Skeletal muscle satellite cell (primary cell): ENCODE data around the gene PLAU.
"Not testable (repeated sequence)": the region's sequence is repeated elsewhere in the genome, so short reads cannot be mapped to it uniquely, and the experiment has no call there.

Source experiments
- H3K27me3 ChIP-seq: 2 replicates; pipeline ENCODE4 v1.7.0; 2013; ENCODE audit warnings: low read length; ENCODE audit not compliant: control insufficient read depth, insufficient read depth
- H3K36me3 ChIP-seq: 2 replicates; pipeline ENCODE4 v1.7.0; 2013; ENCODE audit warnings: mild to moderate bottlenecking, control low read depth, low read length; ENCODE audit not compliant: insufficient read depth
- H3K4me1 ChIP-seq: 2 replicates; pipeline ENCODE4 v1.7.0; 2013; ENCODE audit warnings: low read length; ENCODE audit not compliant: control insufficient read depth, insufficient read depth
- H3K4me2 ChIP-seq: 2 replicates; pipeline ENCODE4 v1.7.0; 2013; ENCODE audit warnings: mild to moderate bottlenecking, low read length
- H3K4me3 ChIP-seq: 2 replicates; pipeline ENCODE4 v1.7.0; 2013; ENCODE audit warnings: low read length
- H3K9ac ChIP-seq: 2 replicates; pipeline ENCODE4 v1.7.0; 2013; ENCODE audit warnings: mild to moderate bottlenecking, low read depth, low read length, moderate library complexity
- H3K9me3 ChIP-seq: replicated peaks from 2 replicates; pipeline ENCODE4 v1.7.0; 2013; ENCODE audit warnings: mild to moderate bottlenecking, control low read depth, low read length

Gene PLAU

GRCh38 chr10:73879296-73880173, 31.4 kb upstream of the PLAU start:
- Histone ChIP-seq H3K4me2 (peak overlapping the region; percentile 23), H3K36me3 (no peaks in the 10 kb centered on the region), H3K4me1 (peaks cover 22% of the 10 kb centered on the region), H3K9me3 (no peaks in the 10 kb centered on the region), H3K9ac (no peak overlapping the region), H3K27me3 (no peaks in the 10 kb centered on the region), H3K4me3 (no peak overlapping the region)

- no peak overlapping the region for H3K9ac ChIP-seq
- H3K36me3 ChIP-seq = no peaks in the 10 kb centered on the region
- H3K4me3 ChIP-seq = no peak overlapping the region
- H3K27me3 ChIP-seq = no peaks in the 10 kb centered on the region
- H3K9me3 ChIP-seq = no peaks in the 10 kb centered on the region
- peaks cover 18% of the 10 kb centered on the region for H3K4me1 ChIP-seq
- no peak overlapping the region for H3K4me2 ChIP-seq
Observed at GRCh38 chr10:73881221-73881919, 29.6 kb upstream of the PLAU start.

GRCh38 chr10:73884017-73884416, 26.9 kb upstream of the PLAU start:
- Histone ChIP-seq H3K4me3 (no peak overlapping the region), H3K4me1 (peaks cover 32% of the 10 kb centered on the region), H3K36me3 (no peaks in the 10 kb centered on the region), H3K9ac (no peak overlapping the region), H3K27me3 (no peaks in the 10 kb centered on the region), H3K9me3 (no peaks in the 10 kb centered on the region), H3K4me2 (no peak overlapping the region)

GRCh38 chr10:73886085-73886529, 24.8 kb upstream of the PLAU start:
- peak overlapping the region; percentile 84 for H3K9ac ChIP-seq

GRCh38 chr10:73886661-73887293, 24.2 kb upstream of the PLAU start:
- no peaks in the 10 kb centered on the region for H3K36me3 ChIP-seq
- peaks cover 39% of the 10 kb centered on the region for H3K4me1 ChIP-seq
- no peaks in the 10 kb centered on the region for H3K9me3 ChIP-seq
- H3K4me2 ChIP-seq = peak overlapping the region; percentile 85
- peak overlapping the region; percentile 44 for H3K4me3 ChIP-seq
- peak overlapping the region; percentile 84 for H3K9ac ChIP-seq
- H3K27me3 ChIP-seq = no peaks in the 10 kb centered on the region

More at GRCh38 chr10:73886085-73886529, 24.8 kb upstream of the PLAU start:
- H3K4me3 ChIP-seq = no peak overlapping the region
- H3K4me1 ChIP-seq = peaks cover 39% of the 10 kb centered on the region
- H3K4me2 ChIP-seq = peak overlapping the region; percentile 85
- no peaks in the 10 kb centered on the region for H3K36me3 ChIP-seq
- H3K9me3 ChIP-seq = no peaks in the 10 kb centered on the region
- H3K27me3 ChIP-seq = no peaks in the 10 kb centered on the region

GRCh38 chr10:73887294-73888039, 23.5 kb upstream of the PLAU start:
- Histone ChIP-seq H3K9me3 (no peaks in the 10 kb centered on the region), H3K4me1 (peaks cover 43% of the 10 kb centered on the region), H3K27me3 (no peaks in the 10 kb centered on the region), H3K36me3 (no peaks in the 10 kb centered on the region), H3K9ac (peak overlapping the region; percentile 84), H3K4me3 (peak overlapping the region; percentile 61), H3K4me2 (peak overlapping the region; percentile 85)

- no peaks in the 10 kb centered on the region for H3K9me3 ChIP-seq
- H3K4me1 ChIP-seq = peaks cover 52% of the 10 kb centered on the region
- no peaks in the 10 kb centered on the region for H3K36me3 ChIP-seq
- peak overlapping the region; percentile 85 for H3K4me2 ChIP-seq
- peak overlapping the region; percentile 84 for H3K9ac ChIP-seq
- no peaks in the 10 kb centered on the region for H3K27me3 ChIP-seq
- peak overlapping the region; percentile 9 for H3K4me3 ChIP-seq
Observed at GRCh38 chr10:73888514-73888913, 22.4 kb upstream of the PLAU start.

- peaks cover 57% of the 10 kb centered on the region for H3K4me1 ChIP-seq
- peak overlapping the region; percentile 85 for H3K4me2 ChIP-seq
- H3K9me3 ChIP-seq = no peaks in the 10 kb centered on the region
- no peaks in the 10 kb centered on the region for H3K36me3 ChIP-seq
- no peaks in the 10 kb centered on the region for H3K27me3 ChIP-seq
- H3K4me3 ChIP-seq = peak overlapping the region; percentile 9
- peak overlapping the region; percentile 84 for H3K9ac ChIP-seq
Observed at GRCh38 chr10:73889014-73889413, 21.9 kb upstream of the PLAU start.

GRCh38 chr10:73889416-73889815, 21.5 kb upstream of the PLAU start:
- H3K36me3 ChIP-seq, H3K4me3 ChIP-seq, H3K27me3 ChIP-seq, H3K9me3 ChIP-seq, H3K4me2 ChIP-seq: not testable (repeated sequence)
- H3K4me1 ChIP-seq = peaks cover 61% of the 10 kb centered on the region
- H3K9ac ChIP-seq = peak overlapping the region; percentile 84

GRCh38 chr10:73890261-73890660, 20.7 kb upstream of the PLAU start:
- Histone ChIP-seq H3K27me3 (no peaks in the 10 kb centered on the region), H3K4me1 (peaks cover 69% of the 10 kb centered on the region), H3K9ac (no peak overlapping the region), H3K9me3 (no peaks in the 10 kb centered on the region), H3K4me3 (no peak overlapping the region), H3K36me3 (no peaks in the 10 kb centered on the region), H3K4me2 (no peak overlapping the region)

GRCh38 chr10:73890830-73891229, 20.1 kb upstream of the PLAU start:
- not testable (repeated sequence) for H3K9me3 ChIP-seq, H3K4me3 ChIP-seq, H3K27me3 ChIP-seq, H3K4me2 ChIP-seq, H3K36me3 ChIP-seq, H3K9ac ChIP-seq
- peaks cover 72% of the 10 kb centered on the region for H3K4me1 ChIP-seq
